ENCODE data around the gene CDC45. TPM values are rescaled to one million over a fixed set of nuclear protein-coding genes. Genes with fewer than 3 reads are reported as not detected.

The CDC45 gene
- total and polyA plus RNA-seq, 2 donors (not counting 1 experiment from before 2014, with no cell fraction given), result 3.8 to 12.0 TPM

GRCh38 chr22:19524170-19525115, 44.7 kb downstream of the CDC45 start, which contains the start of gene CLDN5:
Gene CLDN5, minus strand, starts transcription at chr22:19524410. Its CDS starts 155 bp downstream, at chr22:19524255.
- Histone ChIP-seq H2AFZ (ENCODE audit: low read length) (peak within 1 kb of the TSS; percentile 46), H3K4me3 (replicated peaks in 1 of 4; ENCODE audit: control extremely low read depth in 1 of 4, insufficient read depth in 1 of 4, low read depth in 3 of 4, low read length in 4 of 4) (peak within 1 kb of the TSS in 2 of 4 experiments; percentile 5 to 32), H3K9me3 (ENCODE audit: control insufficient read depth, insufficient read depth, low read depth, low read length) (no peaks in the 10 kb centered on the region), H3K4me2 (ENCODE audit: extremely low read depth, insufficient read depth, low read length) (peak within 1 kb of the TSS; percentile 59), H3K27me3 (ENCODE audit: control insufficient read depth, insufficient read depth, low read length) (peaks cover 10% of the 10 kb centered on the region), H3K9ac (ENCODE audit: insufficient read depth, low read length) (no peak within 1 kb of the TSS), H3K4me1 (ENCODE audit: control insufficient read depth, extremely low read depth, insufficient read depth, low read length) (no peaks in the 10 kb centered on the region), H3K27ac (ENCODE audit: insufficient read depth, low read length) (no peak within 1 kb of the TSS), H3K79me2 (ENCODE audit: control insufficient read depth, insufficient read depth, low read length) (no peaks in the 10 kb centered on the region), H3K36me3 (ENCODE audit: control insufficient read depth, insufficient read depth, low read length) (no peaks in the 10 kb centered on the region), H4K20me1 (ENCODE audit: control insufficient read depth, extremely low read depth, insufficient read depth, low read length) (no peaks in the 10 kb centered on the region)
- peak; percentile 12 to 21 for DNase-seq (ENCODE audit: low read depth in 2 of 2)
- TF ChIP-seq, protein P1, sequence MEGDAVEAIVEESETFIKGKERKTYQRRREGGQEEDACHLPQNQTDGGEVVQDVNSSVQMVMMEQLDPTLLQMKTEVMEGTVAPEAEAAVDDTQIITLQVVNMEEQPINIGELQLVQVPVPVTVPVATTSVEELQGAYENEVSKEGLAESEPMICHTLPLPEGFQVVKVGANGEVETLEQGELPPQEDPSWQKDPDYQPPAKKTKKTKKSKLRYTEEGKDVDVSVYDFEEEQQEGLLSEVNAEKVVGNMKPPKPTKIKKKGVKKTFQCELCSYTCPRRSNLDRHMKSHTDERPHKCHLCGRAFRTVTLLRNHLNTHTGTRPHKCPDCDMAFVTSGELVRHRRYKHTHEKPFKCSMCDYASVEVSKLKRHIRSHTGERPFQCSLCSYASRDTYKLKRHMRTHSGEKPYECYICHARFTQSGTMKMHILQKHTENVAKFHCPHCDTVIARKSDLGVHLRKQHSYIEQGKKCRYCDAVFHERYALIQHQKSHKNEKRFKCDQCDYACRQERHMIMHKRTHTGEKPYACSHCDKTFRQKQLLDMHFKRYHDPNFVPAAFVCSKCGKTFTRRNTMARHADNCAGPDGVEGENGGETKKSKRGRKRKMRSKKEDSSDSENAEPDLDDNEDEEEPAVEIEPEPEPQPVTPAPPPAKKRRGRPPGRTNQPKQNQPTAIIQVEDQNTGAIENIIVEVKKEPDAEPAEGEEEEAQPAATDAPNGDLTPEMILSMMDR (conservative IDR thresholded peaks at IDR 0.05 in 1 of 2, IDR thresholded peaks at IDR 0.05 in 1 of 2; ENCODE audit: low read depth in 1 of 2, low read length in 2 of 2), result no peak
- peak; percentile 28 for TF ChIP-seq EZH2 (IDR thresholded peaks at IDR 0.05; ENCODE audit: low read length, missing control alignments)

- H3K4me3 ChIP-seq (replicated peaks in 1 of 4; ENCODE audit: control extremely low read depth in 1 of 4, insufficient read depth in 1 of 4, low read depth in 3 of 4, low read length in 4 of 4), result no peak overlapping the region
- H3K9me3 ChIP-seq (ENCODE audit: control insufficient read depth, insufficient read depth, low read depth, low read length), result no peaks in the 10 kb centered on the region
- no peaks in the 10 kb centered on the region for H3K36me3 ChIP-seq (ENCODE audit: control insufficient read depth, insufficient read depth, low read length)
- no peak for TF ChIP-seq EZH2 (IDR thresholded peaks at IDR 0.05; ENCODE audit: low read length, missing control alignments)
- TF ChIP-seq, protein P1 (conservative IDR thresholded peaks at IDR 0.05 in 1 of 2, IDR thresholded peaks at IDR 0.05 in 1 of 2; ENCODE audit: low read depth in 1 of 2, low read length in 2 of 2), result no peak
- no peaks in the 10 kb centered on the region for H3K4me1 ChIP-seq (ENCODE audit: control insufficient read depth, extremely low read depth, insufficient read depth, low read length)
- no peaks in the 10 kb centered on the region for H4K20me1 ChIP-seq (ENCODE audit: control insufficient read depth, extremely low read depth, insufficient read depth, low read length)
- no peaks in the 10 kb centered on the region for H3K79me2 ChIP-seq (ENCODE audit: control insufficient read depth, insufficient read depth, low read length)
- DNase-seq (ENCODE audit: low read depth in 2 of 2), result no peak
- H3K27ac ChIP-seq (ENCODE audit: insufficient read depth, low read length), result no peak overlapping the region
- no peak overlapping the region for H3K4me2 ChIP-seq (ENCODE audit: extremely low read depth, insufficient read depth, low read length)
- peaks cover 10% of the 10 kb centered on the region for H3K27me3 ChIP-seq (ENCODE audit: control insufficient read depth, insufficient read depth, low read length)
- no peak overlapping the region for H3K9ac ChIP-seq (ENCODE audit: insufficient read depth, low read length)
- no peak overlapping the region for H2AFZ ChIP-seq (ENCODE audit: low read length)
These were observed 45.5 kb downstream of the CDC45 start for GRCh38 chr22:19525116-19525660.

DNA sequence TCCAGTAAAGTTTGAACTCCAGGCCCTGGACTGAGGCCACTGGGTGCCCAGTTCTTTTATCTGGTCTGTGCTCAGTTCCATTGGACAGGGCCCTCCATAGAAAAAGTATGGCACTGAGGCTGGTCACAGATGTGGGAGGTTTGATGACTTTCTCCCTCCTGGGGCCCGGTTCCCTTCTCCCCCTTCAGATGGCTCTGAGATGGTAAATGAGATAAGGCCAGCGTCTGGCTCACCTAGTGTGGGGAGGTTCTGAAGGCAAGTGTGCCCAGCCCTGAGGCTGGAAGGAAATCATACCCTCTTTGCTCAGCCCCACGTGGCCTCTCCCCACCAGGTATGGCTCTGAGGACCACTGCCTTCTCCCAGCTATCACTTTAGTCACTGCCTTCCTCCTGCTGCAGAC, 45.9 kb downstream of the CDC45 start:
- no peaks in the 10 kb centered on the region for H3K79me2 ChIP-seq (ENCODE audit: control insufficient read depth, insufficient read depth, low read length)
- H3K27me3 ChIP-seq (ENCODE audit: control insufficient read depth, insufficient read depth, low read length), result peaks cover 10% of the 10 kb centered on the region
- H3K4me1 ChIP-seq (ENCODE audit: control insufficient read depth, extremely low read depth, insufficient read depth, low read length), result no peaks in the 10 kb centered on the region
- TF ChIP-seq, protein P1 (conservative IDR thresholded peaks at IDR 0.05 in 1 of 2, IDR thresholded peaks at IDR 0.05 in 1 of 2; ENCODE audit: low read depth in 1 of 2, low read length in 2 of 2), result no peak
- no peak for TF ChIP-seq EZH2 (IDR thresholded peaks at IDR 0.05; ENCODE audit: low read length, missing control alignments)
- H3K27ac ChIP-seq (ENCODE audit: insufficient read depth, low read length), result no peak overlapping the region
- no peak overlapping the region for H2AFZ ChIP-seq (ENCODE audit: low read length)
- H3K9me3 ChIP-seq (ENCODE audit: control insufficient read depth, insufficient read depth, low read depth, low read length), result no peaks in the 10 kb centered on the region
- no peak overlapping the region for H3K4me3 ChIP-seq (replicated peaks in 1 of 4; ENCODE audit: control extremely low read depth in 1 of 4, insufficient read depth in 1 of 4, low read depth in 3 of 4, low read length in 4 of 4)
- no peaks in the 10 kb centered on the region for H4K20me1 ChIP-seq (ENCODE audit: control insufficient read depth, extremely low read depth, insufficient read depth, low read length)
- H3K9ac ChIP-seq (ENCODE audit: insufficient read depth, low read length), result no peak overlapping the region
- no peak overlapping the region for H3K4me2 ChIP-seq (ENCODE audit: extremely low read depth, insufficient read depth, low read length)
- H3K36me3 ChIP-seq (ENCODE audit: control insufficient read depth, insufficient read depth, low read length), result no peaks in the 10 kb centered on the region
- DNase-seq (ENCODE audit: low read depth in 2 of 2), result no peak

Measured in fibroblast of lung (primary cell).